SU-DHL-6 (cell line): ENCODE results near the gene AKR1C1.
"Not testable (repeated sequence)": the region's sequence is repeated elsewhere in the genome, so short reads cannot be mapped to it uniquely, and the experiment has no call there.

Source experiments
- H2AFZ ChIP-seq: fragments of 200-600 bp; sonication (generic); 2 replicates; pipeline ENCODE4 v1.6.1; 2014; ENCODE audit warnings: low read depth, mild to moderate bottlenecking, moderate library complexity, mixed read lengths, antibody characterized with exemption, low read length; ENCODE audit not compliant: severe bottlenecking
- H3F3A ChIP-seq: fragments of 200-600 bp; shearing (Covaris generic); 2 replicates; pipeline ENCODE4 v1.6.0; 2016; ENCODE audit warnings: antibody characterized with exemption, mild to moderate bottlenecking; ENCODE audit not compliant: insufficient read depth
- H3K27ac ChIP-seq: fragments of 200-600 bp; sonication (generic); 2 replicates; pipeline ENCODE4 v1.5.1; 2016; ENCODE audit warnings: low read depth, mild to moderate bottlenecking, low read length, moderate library complexity, mixed read lengths
- H3K27me3 ChIP-seq: fragments of 200-600 bp; sonication (generic), shearing (Covaris generic); 2 replicates; pipeline ENCODE4 v1.6.0; 2014; ENCODE audit warnings: mild to moderate bottlenecking, low read length
- H3K36me3 ChIP-seq: fragments of 200-600 bp; sonication (generic); 2 replicates; pipeline ENCODE4 v1.6.1; 2014; ENCODE audit warnings: mild to moderate bottlenecking, low read length, mixed read lengths
- H3K4me2 ChIP-seq: fragments of 300-600, 200-600 bp; shearing (Covaris generic), sonication (generic); 2 replicates; pipeline ENCODE4 v1.6.0; 2014; ENCODE audit warnings: low read length, low read depth, mild to moderate bottlenecking; ENCODE audit not compliant: poor library complexity, severe bottlenecking
- H3K4me3 ChIP-seq: fragments of 200-600 bp; sonication (generic); 2 replicates; pipeline ENCODE4 v1.5.1; 2014; ENCODE audit warnings: antibody characterized with exemption, low read length, mild to moderate bottlenecking, mixed read lengths; ENCODE audit not compliant: insufficient read depth, poor library complexity, severe bottlenecking
- H3K79me2 ChIP-seq: fragments of 200-600 bp; sonication (generic); 2 replicates; pipeline ENCODE4 v1.6.1; 2014; ENCODE audit warnings: mild to moderate bottlenecking, low read length, moderate library complexity; ENCODE audit not compliant: insufficient read depth
- H3K9ac ChIP-seq: fragments of 200-600 bp; sonication (generic); 2 replicates; pipeline ENCODE4 v1.7.0; 2014; ENCODE audit warnings: mild to moderate bottlenecking, low read length
- H3K9me2 ChIP-seq: fragments of 200-600 bp; sonication (generic); replicated peaks from 2 replicates; pipeline ENCODE4 v1.6.1; 2014; ENCODE audit warnings: low read length; ENCODE audit not compliant: insufficient read depth
- H3K9me3 ChIP-seq: fragments of 200-600 bp; sonication (generic); 2 replicates; pipeline ENCODE4 v1.6.1; 2014; ENCODE audit warnings: low read length, mixed read lengths; ENCODE audit not compliant: insufficient read depth
- H4K20me1 ChIP-seq: fragments of 200-600 bp; sonication (generic); 2 replicates; pipeline ENCODE4 v1.6.1; 2014; ENCODE audit warnings: low read depth, mild to moderate bottlenecking, antibody characterized with exemption, low read length, moderate library complexity, mixed read lengths

Gene AKR1C1

DNA sequence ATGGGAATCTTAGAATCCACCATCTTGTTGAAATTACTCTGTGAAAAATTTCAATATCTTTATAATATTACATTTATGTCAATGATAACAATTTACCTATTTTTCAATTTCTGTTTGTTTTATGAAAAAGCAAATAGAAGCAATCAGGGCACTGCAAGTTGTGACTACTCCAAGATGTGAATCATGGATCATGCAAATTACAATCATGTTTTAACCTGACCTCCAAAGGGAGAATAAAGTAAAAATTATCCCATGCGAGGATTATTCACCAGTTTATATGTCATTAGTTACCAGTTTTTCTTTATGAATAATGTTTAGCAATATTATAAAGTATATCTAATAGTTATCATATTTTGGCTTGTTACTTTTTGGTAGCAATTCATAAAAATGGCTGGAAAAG is 907 bp upstream of the AKR1C1 start:
- H4K20me1 ChIP-seq, H3K36me3 ChIP-seq, H3K4me2 ChIP-seq, H2AFZ ChIP-seq, H3F3A ChIP-seq, H3K79me2 ChIP-seq, H3K9me2 ChIP-seq, H3K27ac ChIP-seq, H3K9ac ChIP-seq, H3K4me3 ChIP-seq, H3K9me3 ChIP-seq, H3K27me3 ChIP-seq: not testable (repeated sequence)

DNA sequence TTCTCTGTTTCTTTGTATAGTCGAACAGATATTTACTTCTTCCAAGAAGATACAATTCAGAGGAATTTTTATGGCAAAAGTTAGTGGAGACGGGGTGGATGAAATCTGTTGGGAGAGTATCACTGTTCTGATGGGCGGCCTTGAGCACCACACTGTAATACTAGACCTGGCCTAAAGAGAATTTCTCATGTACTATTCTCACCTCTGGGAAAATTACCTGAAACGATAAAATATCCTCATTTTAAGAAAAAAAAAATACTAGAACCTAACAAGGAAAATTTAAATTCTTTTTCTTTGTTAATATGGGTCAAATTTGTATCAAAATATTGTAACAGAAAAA is 570 bp downstream of the AKR1C1 start:
- H4K20me1 ChIP-seq, H3K9ac ChIP-seq, H3K27me3 ChIP-seq, H3K9me3 ChIP-seq, H3F3A ChIP-seq, H3K27ac ChIP-seq, H3K9me2 ChIP-seq, H3K36me3 ChIP-seq, H3K4me2 ChIP-seq, H3K4me3 ChIP-seq, H3K79me2 ChIP-seq, H2AFZ ChIP-seq: not testable (repeated sequence)

DNA sequence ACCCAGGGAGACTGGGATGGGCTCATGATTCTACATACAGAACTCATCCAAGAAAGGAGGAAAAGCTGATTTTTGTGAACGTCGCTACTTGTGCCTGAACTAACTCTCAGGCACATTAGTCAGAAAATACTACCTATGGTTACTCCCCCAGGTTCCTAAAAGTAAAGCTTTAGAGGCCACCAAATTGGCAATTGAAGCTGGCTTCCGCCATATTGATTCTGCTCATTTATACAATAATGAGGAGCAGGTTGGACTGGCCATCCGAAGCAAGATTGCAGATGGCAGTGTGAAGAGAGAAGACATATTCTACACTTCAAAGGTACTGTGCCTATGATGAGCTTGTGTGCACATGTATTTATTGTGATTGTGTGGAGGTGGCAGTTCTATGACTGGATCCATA is 2.5 kb downstream of the AKR1C1 start:
- not testable (repeated sequence) for H3K9ac ChIP-seq, H2AFZ ChIP-seq, H3K36me3 ChIP-seq, H3K9me3 ChIP-seq, H3K4me3 ChIP-seq, H3K27ac ChIP-seq, H3K79me2 ChIP-seq, H3K4me2 ChIP-seq, H3K27me3 ChIP-seq, H4K20me1 ChIP-seq, H3K9me2 ChIP-seq, H3F3A ChIP-seq

DNA sequence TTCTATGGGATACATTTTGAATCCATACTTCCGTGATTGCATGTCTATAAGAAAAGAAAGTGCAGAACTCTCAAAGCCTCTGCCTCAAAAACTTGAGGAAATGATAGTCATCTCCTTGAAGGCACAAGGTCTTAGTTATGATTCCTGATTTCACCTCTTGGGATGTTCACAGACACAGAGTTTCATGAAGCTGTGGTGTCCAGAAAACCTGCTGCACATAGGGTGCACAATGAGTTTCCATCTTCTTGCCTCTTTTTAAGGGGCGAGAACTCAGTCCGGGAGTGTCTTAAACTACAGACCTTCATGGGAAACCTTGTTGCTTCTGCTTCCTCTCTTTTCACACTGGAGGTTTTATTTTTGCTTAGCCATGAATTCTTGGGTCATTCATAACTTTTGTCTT is 4.0 kb downstream of the AKR1C1 start:
- not testable (repeated sequence) for H3K36me3 ChIP-seq, H3K79me2 ChIP-seq, H3K4me2 ChIP-seq, H3K27ac ChIP-seq, H3F3A ChIP-seq, H3K9ac ChIP-seq, H3K27me3 ChIP-seq, H4K20me1 ChIP-seq, H2AFZ ChIP-seq, H3K9me2 ChIP-seq, H3K4me3 ChIP-seq, H3K9me3 ChIP-seq

DNA sequence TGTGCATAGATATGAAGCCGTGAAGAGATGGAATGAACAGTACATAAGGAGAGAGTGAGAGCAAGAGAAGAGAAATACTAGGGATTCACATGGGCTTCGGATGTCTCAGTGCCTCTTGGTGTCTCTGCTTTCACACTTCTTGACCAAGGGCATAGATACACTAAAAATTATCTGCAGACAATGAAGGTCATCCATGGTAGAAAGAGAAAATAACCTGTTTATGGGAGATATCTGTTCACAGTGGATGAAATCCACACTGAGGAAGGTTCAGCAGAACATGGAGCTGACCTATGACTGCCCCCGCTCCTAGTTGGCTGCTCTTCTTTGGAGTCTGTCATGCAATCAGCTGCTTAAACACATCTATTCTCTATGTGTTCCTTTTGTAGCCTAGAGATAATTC is 6.1 kb downstream of the AKR1C1 start:
- not testable (repeated sequence) for H3K4me2 ChIP-seq, H2AFZ ChIP-seq, H3K9ac ChIP-seq, H3K9me2 ChIP-seq, H4K20me1 ChIP-seq, H3K27ac ChIP-seq, H3K9me3 ChIP-seq, H3K4me3 ChIP-seq, H3F3A ChIP-seq, H3K79me2 ChIP-seq, H3K27me3 ChIP-seq, H3K36me3 ChIP-seq

DNA sequence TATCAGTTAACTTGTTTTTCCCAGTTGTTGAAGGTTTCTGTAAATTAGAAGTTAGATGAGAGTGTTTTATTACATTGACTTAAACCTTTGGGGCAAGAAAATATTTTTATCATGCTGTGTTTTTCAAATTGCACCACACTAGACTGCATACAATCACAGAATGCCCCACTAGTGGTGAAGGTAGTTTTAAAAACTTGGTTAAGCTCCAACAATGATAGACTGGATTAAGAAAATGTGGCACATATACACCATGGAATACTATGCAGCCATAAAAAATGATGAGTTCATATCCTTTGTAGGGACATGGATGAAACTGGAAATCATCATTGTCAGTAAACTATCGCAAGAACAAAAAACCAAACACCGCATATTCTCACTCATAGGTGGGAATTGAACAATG is 7.1 kb downstream of the AKR1C1 start:
- H3K9me3 ChIP-seq, H3K27me3 ChIP-seq, H3K9ac ChIP-seq, H3K79me2 ChIP-seq, H2AFZ ChIP-seq, H3K9me2 ChIP-seq, H3K36me3 ChIP-seq, H3K4me2 ChIP-seq, H4K20me1 ChIP-seq, H3K27ac ChIP-seq, H3F3A ChIP-seq, H3K4me3 ChIP-seq: not testable (repeated sequence)

DNA sequence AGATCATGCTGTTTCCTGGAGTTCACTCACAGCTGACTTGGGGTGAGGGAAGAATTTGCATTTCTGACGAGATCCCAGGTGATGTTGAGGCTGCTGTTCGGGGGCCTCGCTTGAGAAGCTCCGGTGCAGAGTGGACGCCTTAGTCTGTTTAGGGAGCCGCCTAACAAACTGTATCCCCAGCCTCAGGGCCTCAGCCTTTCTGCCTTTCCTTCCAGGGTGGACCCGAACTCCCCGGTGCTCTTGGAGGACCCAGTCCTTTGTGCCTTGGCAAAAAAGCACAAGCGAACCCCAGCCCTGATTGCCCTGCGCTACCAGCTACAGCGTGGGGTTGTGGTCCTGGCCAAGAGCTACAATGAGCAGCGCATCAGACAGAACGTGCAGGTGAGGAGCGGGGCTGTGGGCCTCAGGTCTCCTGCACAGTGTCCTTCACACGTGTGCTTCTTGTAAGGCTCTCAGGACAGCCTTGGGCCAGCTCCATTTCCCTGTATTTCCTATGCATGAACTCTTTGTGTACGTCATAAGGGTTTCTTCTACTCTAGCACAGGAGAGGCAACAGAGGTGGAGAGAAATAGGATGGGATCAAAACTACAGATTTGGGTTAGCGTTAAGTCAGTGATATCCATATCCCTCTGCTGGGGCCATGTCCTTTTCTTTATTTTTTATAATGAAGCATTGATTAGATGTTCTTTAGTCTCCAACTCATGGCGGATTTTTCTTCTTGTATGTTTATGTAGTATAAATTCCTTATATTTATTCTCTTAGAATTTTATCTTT is 9.3 kb downstream of the AKR1C1 start:
- not testable (repeated sequence) for H3K27me3 ChIP-seq, H3K4me2 ChIP-seq, H3K36me3 ChIP-seq, H3K79me2 ChIP-seq, H3F3A ChIP-seq, H2AFZ ChIP-seq, H3K9ac ChIP-seq, H3K4me3 ChIP-seq, H3K9me2 ChIP-seq, H4K20me1 ChIP-seq, H3K27ac ChIP-seq, H3K9me3 ChIP-seq

DNA sequence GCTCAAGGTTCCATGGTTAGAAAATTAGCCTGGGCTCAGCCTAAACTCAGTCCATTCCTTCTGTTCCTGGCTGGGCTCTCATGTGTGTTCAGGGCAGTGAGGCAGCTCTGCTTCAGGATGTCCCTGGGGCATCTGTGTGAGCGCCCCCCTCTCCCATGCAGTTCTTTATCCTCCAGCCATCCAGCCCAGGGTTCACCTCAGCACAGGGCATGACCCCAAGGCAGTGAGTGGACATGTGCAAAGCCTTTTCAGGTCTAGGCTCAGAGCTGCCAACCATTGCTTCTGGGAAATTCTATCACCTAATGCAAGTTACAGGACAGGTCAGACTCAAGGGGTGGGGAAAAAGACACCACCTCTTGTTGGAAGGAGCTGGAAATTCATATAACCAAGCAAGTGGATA is 10.1 kb downstream of the AKR1C1 start:
- not testable (repeated sequence) for H3K4me2 ChIP-seq, H3K27me3 ChIP-seq, H3K9ac ChIP-seq, H3K4me3 ChIP-seq, H2AFZ ChIP-seq, H3K9me2 ChIP-seq, H4K20me1 ChIP-seq, H3K79me2 ChIP-seq, H3K36me3 ChIP-seq, H3K27ac ChIP-seq, H3F3A ChIP-seq, H3K9me3 ChIP-seq
